NCI-H2171 (cell line): Measurements from ENCODE around the gene CCL3.
"Not testable (repeated sequence)": the region's sequence is repeated elsewhere in the genome, so short reads cannot be mapped to it uniquely, and the experiment has no call there.

Experiments used
- DNase-seq: peaks from one replicate; lab custom pipeline; 2025; lab: John Stamatoyannopoulos, UW

The CCL3 gene

GRCh38 chr17:36089888-36090836 lies at the start of gene CCL3:
CCL3 (minus strand) TSS chr17:36090143; CDS start chr17:36090058, 85 bp downstream.
- no peak for DNase-seq

GRCh38 chr17:36136439-36136838 lies 46.5 kb upstream of the CCL3 start:
- DNase-seq = no peak

- no peak for DNase-seq
These were observed 46.1 kb upstream of the CCL3 start for GRCh38 chr17:36136036-36136435.

GRCh38 chr17:36135465-36135864 lies 45.5 kb upstream of the CCL3 start:
- no peak for DNase-seq

- DNase-seq = no peak
These were observed 43.8 kb upstream of the CCL3 start for GRCh38 chr17:36133602-36134236.

- no peak for DNase-seq
These were observed 42.5 kb upstream of the CCL3 start for GRCh38 chr17:36132421-36132831.

- no peak for DNase-seq
These were observed 42.0 kb upstream of the CCL3 start for GRCh38 chr17:36131931-36132330.

- DNase-seq = no peak
These were observed 41.5 kb upstream of the CCL3 start for GRCh38 chr17:36131421-36131820.

GRCh38 chr17:36130346-36130745 lies 40.4 kb upstream of the CCL3 start:
- DNase-seq = no peak

- no peak for DNase-seq
These were observed 39.7 kb upstream of the CCL3 start for GRCh38 chr17:36129616-36130015.

GRCh38 chr17:36128411-36128978 lies 38.6 kb upstream of the CCL3 start:
- DNase-seq = no peak

- no peak for DNase-seq
These were observed 38.0 kb upstream of the CCL3 start for GRCh38 chr17:36127911-36128310.

- DNase-seq = no peak
These were observed 37.4 kb upstream of the CCL3 start for GRCh38 chr17:36127199-36127893.

- no peak for DNase-seq
These were observed 35.2 kb upstream of the CCL3 start for GRCh38 chr17:36124879-36125824.

GRCh38 chr17:36123431-36123830 lies 33.5 kb upstream of the CCL3 start:
- DNase-seq = no peak

- not testable (repeated sequence) for DNase-seq
These were observed 31.2 kb upstream of the CCL3 start for GRCh38 chr17:36121099-36121498.

GRCh38 chr17:36120221-36120620 lies 30.3 kb upstream of the CCL3 start:
- DNase-seq = no peak

GRCh38 chr17:36118477-36119353 lies 28.8 kb upstream of the CCL3 start:
- no peak for DNase-seq

GRCh38 chr17:36117505-36118382 lies 27.8 kb upstream of the CCL3 start:
- no peak for DNase-seq
